H1 (cell line): Measurements from ENCODE around the gene HIPK3. TPM values are rescaled to one million over a fixed set of nuclear protein-coding genes. Genes with fewer than 3 reads are reported as not detected.

Source experiments
- CBX5 ChIP-seq: fragments of 300-800, 300-1000 bp; sonication (generic); IDR thresholded peaks from 2 replicates; pipeline ENCODE4 v1.7.1; 2016; ENCODE audit warnings: antibody characterized with exemption, low read length, low read depth
- CBX8 ChIP-seq: fragments of 300-800, 300-1000 bp; sonication (generic); IDR thresholded peaks from 2 replicates; pipeline ENCODE4 v1.7.1; 2016; ENCODE audit warnings: low read depth, low read length, borderline replicate concordance
- HDAC6 ChIP-seq: IDR thresholded peaks from one replicate; pipeline ENCODE4 v1.7.1; 2012; ENCODE audit warnings: low read depth, mild to moderate bottlenecking, inconsistent platforms, low read length, moderate library complexity
- JUND ChIP-seq: IDR thresholded peaks from 2 replicates; pipeline ENCODE4 v1.6.1; 2011; ENCODE audit warnings: mild to moderate bottlenecking, improper control_type of control experiment, low read length
- KDM1A ChIP-seq: fragments of 200-600, 300-600 bp; sonication (generic); IDR thresholded peaks from 2 replicates; pipeline ENCODE4 v1.7.1; 2016; ENCODE audit warnings: mild to moderate bottlenecking, low read length, borderline replicate concordance
- KDM4A ChIP-seq: IDR thresholded peaks from one replicate; pipeline ENCODE4 v1.7.1; 2012; ENCODE audit warnings: low read depth, mild to moderate bottlenecking, moderate library complexity, low read length, inconsistent platforms; ENCODE audit not compliant: severe bottlenecking
- NANOG ChIP-seq: IDR thresholded peaks from 2 replicates; pipeline ENCODE4 v1.6.1; 2011; ENCODE audit warnings: low read length, low read depth, mild to moderate bottlenecking, inconsistent platforms; ENCODE audit not compliant: insufficient read depth, poor library complexity, severe bottlenecking
- POLR2A ChIP-seq, 2 experiments: IDR thresholded peaks; 1 replicate in 1 of 2; 2 replicates in 1 of 2; pipeline ENCODE4 v1.6.1; 2011; ENCODE audit warnings: low read depth in 2 of 2, low read length in 2 of 2, mild to moderate bottlenecking in 2 of 2; ENCODE audit errors: control extremely low read depth in 1 of 2
- RAD21 ChIP-seq, 2 experiments: IDR thresholded peaks in 1 of 2; conservative IDR thresholded peaks in 1 of 2; 2 replicates each; pipeline ENCODE4 v1.6.1; 2011; ENCODE audit warnings: low read depth in 2 of 2, low read length in 2 of 2, improper control_type of control experiment in 1 of 2, inconsistent platforms in 1 of 2, mild to moderate bottlenecking in 1 of 2, moderate library complexity in 1 of 2
- RXRA ChIP-seq: IDR thresholded peaks from 2 replicates; pipeline ENCODE4 v1.6.1; 2011; ENCODE audit warnings: low read depth, mild to moderate bottlenecking, low read length, moderate library complexity; ENCODE audit not compliant: insufficient read depth
- SIX5 ChIP-seq: IDR thresholded peaks from 2 replicates; pipeline ENCODE4 v1.6.1; 2011; ENCODE audit warnings: mild to moderate bottlenecking, low read depth, low read length
- SP4 ChIP-seq: IDR thresholded peaks from 2 replicates; pipeline ENCODE4 v1.6.1; 2012; ENCODE audit warnings: low read length, inconsistent platforms
- TAF1 ChIP-seq: IDR thresholded peaks from 2 replicates; pipeline ENCODE4 v1.6.1; 2011; ENCODE audit warnings: mild to moderate bottlenecking, low read depth, low read length
- TEAD4 ChIP-seq: IDR thresholded peaks from 2 replicates; pipeline ENCODE4 v1.6.1; 2012; ENCODE audit warnings: low read depth, low read length, inconsistent platforms, mixed read lengths
- polyA plus RNA-seq, 7 experiments: library from polyadenylated mRNA; depleted of rRNA in 3 of 7; stranded (reverse) in 5 of 7; unstranded in 2 of 7; fragments of >200 nt in 5 of 7; fragments of 200-250 nt in 2 of 7; gene quantifications; 1 replicate in 5 of 7; 2 replicates in 1 of 7; 4 replicates in 1 of 7; pipeline versions ENCODE4 v1.2.1 to v1.2.3, GENCODE V29; 2011 to 2013; ENCODE audit warnings: missing spikeins in 2 of 7, mixed read lengths in 2 of 7
- total RNA-seq: library from RNA; stranded (reverse); fragmentation: NEBNext Ultra II Directional; extraction: Animal tissue kit (Norgen Biotek cat#: 25700); gene quantifications from 2 replicates; pipeline ENCODE4 v1.2.1, GENCODE V29; 2021

Gene HIPK3
- total and polyA plus RNA-seq, 2 of the 8 experiments (the other 6 are each of a cell fraction or from before 2014, with no cell fraction given): 5.0 to 22.3 TPM

DNA sequence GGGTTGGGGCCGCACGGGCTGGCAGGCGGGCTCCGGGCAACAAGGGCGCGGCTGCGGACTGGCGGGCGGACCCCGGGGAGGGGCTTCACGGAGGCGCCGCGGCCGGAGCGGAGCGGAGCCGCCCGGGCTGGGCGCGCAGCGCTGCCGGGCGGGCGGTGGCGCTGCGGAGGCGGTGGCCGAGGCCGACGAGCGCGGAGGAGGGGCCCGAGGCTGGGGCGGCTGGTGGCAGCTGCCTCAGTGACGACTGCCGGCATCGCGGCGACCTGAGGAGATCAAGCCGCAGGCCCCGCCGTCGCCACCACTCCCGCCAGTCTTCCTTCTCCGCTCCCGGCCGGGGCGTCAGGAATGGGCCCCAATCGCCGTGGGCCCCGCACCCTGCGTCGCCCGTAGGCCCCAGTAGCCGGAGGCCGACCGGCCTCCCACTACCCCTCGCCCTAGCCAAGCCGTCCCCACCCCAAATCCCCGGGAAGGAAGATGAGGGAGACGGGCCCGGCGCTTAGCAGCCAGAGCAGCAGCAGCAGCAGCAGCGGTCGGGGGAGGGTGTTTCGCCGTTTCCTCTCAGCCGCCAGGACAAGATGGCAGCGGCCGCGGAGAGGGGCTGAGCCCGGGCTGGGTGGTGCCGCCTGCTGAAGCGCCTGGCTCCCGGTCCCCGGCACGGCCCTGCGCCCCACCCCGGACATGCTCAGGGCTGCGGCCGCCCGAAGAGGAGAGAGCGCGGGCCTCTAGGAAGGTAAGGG, at the start of gene HIPK3 (continued):
- no peak for TF ChIP-seq NANOG
- TF ChIP-seq KDM1A: no peak
- no peak for TF ChIP-seq TEAD4
- peak; percentile 69 to 77 for TF ChIP-seq POLR2A (IDR thresholded peaks at IDR 0.05; ENCODE audit: control extremely low read depth in 1 of 2, low read depth in 2 of 2, low read length in 2 of 2)
- TF ChIP-seq CBX8: no peak
- no peak for TF ChIP-seq JUND
- no peak for TF ChIP-seq CBX5
- TF ChIP-seq KDM4A: peak; percentile 24
- no peak for TF ChIP-seq HDAC6
- TF ChIP-seq RAD21 (IDR thresholded peaks at IDR 0.05 in 1 of 2, conservative IDR thresholded peaks at IDR 0.05 in 1 of 2; ENCODE audit: low read depth in 2 of 2, low read length in 2 of 2): peak; percentile 0 to 30; a peak in 2 of 4 replicates
- TF ChIP-seq SIX5: no peak
- TF ChIP-seq SP4: no peak
- TF ChIP-seq TAF1: peak; percentile 35
- no peak for TF ChIP-seq RXRA
